Measurements from ENCODE around the gene NUSAP1. TPM values are rescaled to one million over a fixed set of nuclear protein-coding genes. Genes with fewer than 3 reads are reported as not detected.

Gene NUSAP1
- total and polyA plus RNA-seq, 10 of the 15 experiments (the other 5 are each of a cell fraction or from before 2014, with no cell fraction given) = 158 to 315 (median 229) TPM

GRCh38 chr15:41332194-41333025 is at the start of gene NUSAP1, which contains the start of gene OIP5 (continued):
- TF ChIP-seq BCL11A (IDR thresholded peaks at IDR 0.05; ENCODE audit: low read depth, low read length) (no peak), KAT2A (conservative IDR thresholded peaks at IDR 0.05; ENCODE audit: control insufficient read depth, low read depth, low read length) (no peak), TCF7 (IDR thresholded peaks at IDR 0.05; ENCODE audit: borderline replicate concordance) (no peak), IRF3 (IDR thresholded peaks at IDR 0.05) (peak; percentile 49; the same call in 1 of the 2 replicates), CREM (IDR thresholded peaks at IDR 0.05; ENCODE audit: low read depth) (no peak; the same call in 1 of the 2 replicates), LARP7 (IDR thresholded peaks at IDR 0.05) (peak; percentile 86), RUNX3 (IDR thresholded peaks at IDR 0.05; ENCODE audit: low read length) (peak; percentile 44), ELK1 (IDR thresholded peaks at IDR 0.05; ENCODE audit: low read depth, low read length) (no peak), MAX (IDR thresholded peaks at IDR 0.05; ENCODE audit: low read depth, low read length) (peak; percentile 88), BRCA1 (IDR thresholded peaks at IDR 0.05; ENCODE audit: low read depth, low read length) (no peak), SUPT20H (IDR thresholded peaks at IDR 0.05; ENCODE audit: borderline replicate concordance, control insufficient read depth, low read depth, low read length) (no peak), ZNF622 (IDR thresholded peaks at IDR 0.05) (no peak), ATF7 (IDR thresholded peaks at IDR 0.05; ENCODE audit: low read depth) (no peak), ZNF687 (IDR thresholded peaks at IDR 0.05) (no peak), MXI1 (IDR thresholded peaks at IDR 0.05; ENCODE audit: low read depth, low read length) (peak; percentile 96), SUZ12 (IDR thresholded peaks at IDR 0.05; ENCODE audit: unreplicated experiment) (no peak), POLR2AphosphoS2 (IDR thresholded peaks at IDR 0.05; ENCODE audit: low read depth, low read length) (0 out of 2 replicates have a peak, but pooled peaks have one; percentile 38), ASH2L (IDR thresholded peaks at IDR 0.05; ENCODE audit: borderline replicate concordance, low read depth) (no peak; the same call in 1 of the 2 replicates), ESRRA (IDR thresholded peaks at IDR 0.05; ENCODE audit: low read length) (no peak), ZBTB4 (CRISPR knock-in tag; IDR thresholded peaks at IDR 0.05) (no peak)

Data from GM12878 (cell line).